Smooth muscle cell of the brain vasculature (primary cell): ENCODE data around the gene ITSN1.
"Not testable (repeated sequence)": the region's sequence is repeated elsewhere in the genome, so short reads cannot be mapped to it uniquely, and the experiment has no call there.

Source experiments
- DNase-seq: peaks from one replicate; pipeline ENCODE4 v3.0.0-alpha.2; 2012; ENCODE audit warnings: low read depth, low spot score

The ITSN1 gene

DNA sequence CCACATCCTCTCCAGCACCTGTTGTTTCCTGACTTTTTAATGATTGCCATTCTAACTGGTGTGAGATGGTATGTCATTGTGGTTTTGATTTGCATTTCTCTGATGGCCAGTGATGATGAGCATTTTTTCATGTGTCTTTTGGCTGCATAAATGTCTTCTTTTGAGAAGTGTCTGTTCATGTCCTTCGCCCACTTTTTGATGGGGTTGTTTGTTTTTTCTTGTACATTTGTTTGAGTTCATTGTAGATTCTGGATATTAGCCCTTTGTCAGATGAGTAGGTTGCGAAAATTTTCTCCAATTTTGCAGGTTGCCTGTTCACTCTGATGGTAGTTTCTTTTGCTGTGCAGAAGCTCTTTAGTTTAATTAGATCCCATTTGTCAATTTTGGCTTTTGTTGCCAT is 283.9 kb downstream of the ITSN1 start:
- DNase-seq, result not testable (repeated sequence)

- DNase-seq, result not testable (repeated sequence)
Measured at GRCh38 chr21:33931052-33931798, 288.9 kb downstream of the ITSN1 start.

- DNase-seq, result no peak
Measured at GRCh38 chr21:33931799-33932390, 289.6 kb downstream of the ITSN1 start.

DNA sequence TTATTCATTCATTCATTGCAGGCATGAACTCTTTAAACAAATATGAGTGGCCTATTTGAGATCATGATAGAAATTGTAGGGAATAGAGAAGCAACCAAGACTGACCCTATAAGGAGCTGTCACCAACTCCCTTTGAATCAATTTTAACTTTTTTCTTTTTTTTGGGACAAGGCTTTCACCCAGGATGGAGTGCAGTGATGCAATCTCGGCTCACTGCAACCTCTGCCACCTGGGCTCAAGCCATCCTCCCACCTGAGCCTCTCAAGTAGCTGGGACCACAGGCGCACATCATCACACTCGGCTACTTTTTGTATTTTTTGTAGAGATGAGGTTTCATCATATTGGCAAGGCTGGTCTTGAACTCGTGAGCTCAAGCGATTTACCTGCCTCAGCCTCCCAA is 290.4 kb downstream of the ITSN1 start:
- no peak for DNase-seq

- DNase-seq, result no peak
Measured at GRCh38 chr21:33936301-33937038, 294.2 kb downstream of the ITSN1 start.

DNA sequence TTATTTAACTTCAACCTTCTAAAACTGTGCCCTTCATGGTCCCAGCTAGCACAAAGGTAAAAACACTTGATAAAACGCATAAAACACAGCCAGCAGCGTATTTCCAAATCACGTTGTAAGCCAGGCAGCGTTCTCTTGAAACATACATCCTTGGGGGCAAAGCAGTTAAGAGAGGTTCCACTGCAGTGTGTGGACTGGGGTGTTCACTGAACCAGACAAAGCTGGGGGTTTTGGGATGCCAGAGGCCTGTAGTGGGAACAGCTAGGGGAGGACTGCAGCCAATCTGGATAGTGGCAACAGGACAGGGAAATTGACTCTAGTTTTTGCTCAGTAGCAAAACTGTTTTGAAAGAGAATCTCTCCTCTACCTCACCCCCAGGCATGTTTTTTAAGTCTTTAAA is 294.8 kb downstream of the ITSN1 start:
- DNase-seq, result no peak

DNA sequence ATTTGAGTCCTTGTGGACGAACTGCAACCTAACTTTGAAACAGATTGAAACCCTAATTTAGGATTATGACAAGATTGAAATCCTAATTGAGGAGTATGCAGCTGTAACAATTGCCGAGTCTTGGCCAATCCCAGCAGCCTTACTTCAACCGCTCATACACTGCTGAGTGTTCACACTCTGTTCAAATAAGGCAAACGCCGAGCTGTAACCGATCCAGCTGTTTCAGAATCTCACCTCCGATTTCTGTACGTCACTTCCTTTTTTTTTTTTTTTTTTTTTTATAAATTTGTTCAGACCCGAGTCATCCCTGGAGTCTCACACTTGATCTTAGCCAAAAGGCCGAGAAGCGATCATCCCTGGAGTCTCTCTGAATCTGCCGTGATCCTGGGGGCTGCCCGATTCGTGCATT is 295.6 kb downstream of the ITSN1 start:
- no peak for DNase-seq

- DNase-seq, result no peak
Measured at GRCh38 chr21:33938381-33938780, 296.1 kb downstream of the ITSN1 start.

- DNase-seq, result no peak
Measured at GRCh38 chr21:33939226-33939625, 296.9 kb downstream of the ITSN1 start.

DNA sequence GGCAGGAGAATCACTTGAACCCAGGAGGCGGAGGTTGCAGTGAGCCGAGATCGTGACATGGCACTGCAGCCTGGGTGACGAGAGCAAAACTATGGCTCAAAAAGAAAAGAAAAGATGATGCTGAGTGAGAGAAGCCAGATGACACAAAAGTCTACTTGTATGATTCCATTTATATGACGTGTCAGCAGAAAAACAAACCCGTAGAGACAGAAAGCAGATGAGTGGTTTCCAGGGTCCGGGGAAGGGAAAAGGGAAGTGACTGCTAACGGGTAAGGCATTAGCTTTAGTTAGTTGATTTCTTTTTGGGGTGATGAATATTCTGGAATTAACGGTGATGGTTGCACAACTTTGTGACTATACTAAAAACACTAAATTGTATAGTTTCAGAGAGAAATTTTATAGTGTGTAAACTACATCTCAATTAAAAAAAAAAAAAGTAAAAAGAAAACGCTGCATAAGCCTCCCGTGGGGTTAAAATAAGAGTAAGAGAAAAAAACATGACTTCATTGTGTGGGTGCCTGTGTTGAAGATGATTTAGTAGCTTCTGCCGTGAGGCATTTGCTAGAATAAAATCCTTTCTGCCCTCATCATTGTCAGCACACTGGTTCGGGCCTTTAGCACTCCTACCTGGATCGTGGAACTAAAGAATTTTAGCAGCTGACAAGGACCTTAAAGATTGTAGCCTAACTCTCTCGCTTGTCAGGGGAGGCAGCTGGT is 298.0 kb downstream of the ITSN1 start:
- no peak for DNase-seq

GRCh38 chr21:33940881-33941245 is 298.6 kb downstream of the ITSN1 start:
- DNase-seq, result peak; percentile 46

DNA sequence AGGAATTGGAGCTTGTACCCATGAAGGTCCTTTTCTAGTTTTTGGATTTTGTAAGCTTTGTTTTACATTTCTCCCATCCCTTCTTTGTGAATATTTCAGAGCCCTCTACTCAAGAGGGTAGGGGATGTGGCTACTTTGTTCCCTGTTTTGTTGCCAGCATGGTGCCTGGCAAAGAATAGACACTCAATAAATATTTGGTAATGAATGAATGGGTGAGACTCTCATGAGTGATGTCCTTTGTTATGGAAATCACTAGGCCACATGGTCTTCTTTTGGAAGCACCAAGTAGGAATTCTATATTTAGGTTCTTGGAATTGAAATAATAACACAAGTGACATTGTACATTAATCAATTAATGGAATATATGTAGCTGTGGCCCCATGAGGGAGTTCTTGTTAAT is 300.1 kb downstream of the ITSN1 start:
- no peak for DNase-seq

- DNase-seq, result no peak
Measured at GRCh38 chr21:33943293-33943692, 301.0 kb downstream of the ITSN1 start.

GRCh38 chr21:33944185-33944763 is 302.0 kb downstream of the ITSN1 start:
- no peak for DNase-seq

DNA sequence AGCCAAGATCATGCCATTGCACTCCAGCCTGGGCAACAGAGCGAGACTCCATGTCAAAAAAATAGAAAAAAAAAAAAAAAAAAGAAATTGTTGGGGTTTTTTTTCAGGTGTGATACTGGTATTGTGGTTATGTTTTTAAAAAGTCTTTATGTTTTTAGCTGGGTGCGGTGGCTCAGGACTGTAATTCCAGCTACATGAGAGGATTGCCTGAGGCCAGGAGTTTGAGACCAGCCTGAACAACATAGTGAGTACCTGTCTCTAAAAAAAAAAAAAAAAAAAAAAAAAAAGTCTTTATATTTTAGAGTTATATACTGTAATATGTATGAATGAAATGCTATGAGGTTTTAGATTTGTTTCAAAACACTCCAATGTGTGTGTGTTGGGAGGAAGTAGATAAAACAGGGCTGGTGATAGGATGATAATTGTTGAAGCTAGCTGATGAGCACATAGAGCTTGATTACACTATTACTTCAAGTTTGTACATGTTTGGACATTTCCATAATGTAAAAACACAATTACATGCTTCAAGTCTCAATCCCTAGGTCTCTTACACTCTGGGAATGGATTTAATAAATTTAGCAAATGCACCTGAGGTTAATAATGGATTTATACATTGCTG is 303.5 kb downstream of the ITSN1 start:
- DNase-seq, result no peak

DNA sequence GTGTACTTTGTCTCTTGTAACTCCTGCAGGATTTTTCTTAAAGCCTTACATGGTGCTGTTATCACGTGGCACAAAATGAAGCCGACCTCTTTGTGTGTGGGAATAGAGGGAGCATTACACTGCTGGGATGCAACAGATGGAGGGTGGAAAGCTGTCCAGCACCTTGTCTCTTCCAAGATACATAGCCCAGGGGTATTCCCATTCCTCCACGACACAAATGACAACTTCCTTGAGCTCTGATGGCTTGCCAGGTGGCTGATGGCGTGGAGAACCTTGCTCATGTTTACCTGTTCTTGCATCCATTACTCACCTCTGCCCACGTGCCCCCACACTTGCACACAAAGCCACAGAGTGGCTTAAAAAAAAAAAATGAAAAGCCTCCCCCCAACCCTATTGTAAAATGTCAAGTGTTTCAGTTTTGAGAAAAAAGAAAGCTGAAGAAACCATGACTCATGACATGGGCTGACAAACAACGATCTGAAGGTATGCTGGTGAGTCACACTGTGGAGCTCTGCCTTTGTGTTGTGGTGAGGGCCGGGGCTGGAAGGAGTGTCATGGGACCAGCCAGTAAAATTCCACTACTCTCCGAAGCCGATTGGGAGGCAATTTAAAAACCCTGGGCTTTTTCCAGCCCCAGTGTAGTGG is 305.3 kb downstream of the ITSN1 start:
- DNase-seq, result peak; percentile 85

- no peak for DNase-seq
Measured at GRCh38 chr21:33948096-33948950, 306.0 kb downstream of the ITSN1 start.

DNA sequence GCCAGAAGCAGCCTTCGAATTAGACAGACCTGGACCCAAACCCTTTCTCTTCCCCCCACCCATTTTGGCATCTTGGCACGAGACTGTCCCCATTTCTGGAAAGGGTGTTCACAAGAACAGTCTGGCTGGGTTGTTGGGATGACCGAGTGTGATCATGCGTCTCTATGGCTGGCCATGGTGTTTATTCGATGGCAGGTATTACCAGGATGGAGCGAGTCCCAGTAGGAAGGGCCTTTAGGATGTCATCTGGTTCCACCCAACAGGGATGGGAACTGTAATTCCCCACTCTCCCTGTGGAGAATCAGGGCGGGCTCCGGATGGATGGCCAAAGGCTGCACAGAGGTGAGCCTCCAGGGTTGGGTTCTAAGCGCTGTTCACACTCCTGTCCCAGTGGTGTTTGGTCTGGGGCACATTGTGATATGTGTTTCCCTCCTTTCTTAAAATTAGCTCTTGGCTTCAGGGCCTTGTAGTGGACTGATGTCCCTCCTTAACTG is 306.7 kb downstream of the ITSN1 start:
- DNase-seq, result no peak
